ENCODE results near the gene PLXNA4.

The PLXNA4 gene

GRCh38 chr7:132592231-132592920 is 16.1 kb upstream of the PLXNA4 start:
- no peak for DNase-seq

- no peak for DNase-seq
Measured at GRCh38 chr7:132590162-132590561, 13.9 kb upstream of the PLXNA4 start.

- DNase-seq, result no peak
Measured at GRCh38 chr7:132588596-132588995, 12.3 kb upstream of the PLXNA4 start.

GRCh38 chr7:132584796-132585494 is 8.7 kb upstream of the PLXNA4 start:
- no peak for DNase-seq

GRCh38 chr7:132581431-132581830 is 5.2 kb upstream of the PLXNA4 start:
- no peak for DNase-seq

- DNase-seq, result peak; percentile 73 to 74
Measured at GRCh38 chr7:132580717-132581285, 4.5 kb upstream of the PLXNA4 start.

- DNase-seq, result no peak
Measured at GRCh38 chr7:132580277-132580676, 4.0 kb upstream of the PLXNA4 start.

- no peak for DNase-seq
Measured at GRCh38 chr7:132579260-132579899, 3.1 kb upstream of the PLXNA4 start.

GRCh38 chr7:132578826-132579225 is 2.6 kb upstream of the PLXNA4 start:
- no peak for DNase-seq

GRCh38 chr7:132578050-132578370 is 1.7 kb upstream of the PLXNA4 start:
- no peak for DNase-seq

- no peak for DNase-seq
Measured at GRCh38 chr7:132577206-132578049, 1.2 kb upstream of the PLXNA4 start.

GRCh38 chr7:132576721-132577085 is 433 bp upstream of the PLXNA4 start:
- DNase-seq, result no peak

- no peak for DNase-seq
Measured at GRCh38 chr7:132575419-132575981, 770 bp downstream of the PLXNA4 start.

- DNase-seq, result no peak
Measured at GRCh38 chr7:132574223-132574622, 2.0 kb downstream of the PLXNA4 start.

GRCh38 chr7:132573251-132573955 is 2.9 kb downstream of the PLXNA4 start:
- DNase-seq, result no peak

- no peak for DNase-seq
Measured at GRCh38 chr7:132572526-132572925, 3.7 kb downstream of the PLXNA4 start.

GRCh38 chr7:132571970-132572369 is 4.3 kb downstream of the PLXNA4 start:
- DNase-seq, result no peak

- DNase-seq, result no peak
Measured at GRCh38 chr7:132569884-132570614, 6.2 kb downstream of the PLXNA4 start.

GRCh38 chr7:132568962-132569361 is 7.3 kb downstream of the PLXNA4 start:
- DNase-seq, result no peak

GRCh38 chr7:132565885-132566284 is 10.4 kb downstream of the PLXNA4 start:
- DNase-seq, result no peak

- DNase-seq, result no peak
Measured at GRCh38 chr7:132565441-132565840, 10.8 kb downstream of the PLXNA4 start.
